OCI-LY1 (cell line): ENCODE data around the gene LAIR2.

Source experiments
- EZH2 ChIP-seq: fragments of 200-600 bp; sonication (generic), shearing (Covaris generic); IDR thresholded peaks from 2 replicates; pipeline ENCODE4 v1.8.0; 2017; ENCODE audit warnings: borderline replicate concordance, mixed run types, mild to moderate bottlenecking, antibody characterized with exemption, low read length, moderate library complexity, mixed read lengths
- TF ChIP-seq, protein P1 (sequence below): fragments of 200-600 bp; sonication (generic), shearing (Covaris generic); IDR thresholded peaks from 2 replicates; pipeline ENCODE4 v1.5.1; 2017; ENCODE audit warnings: mild to moderate bottlenecking, antibody characterized with exemption, low read length, moderate library complexity, mixed read lengths

DNA sequence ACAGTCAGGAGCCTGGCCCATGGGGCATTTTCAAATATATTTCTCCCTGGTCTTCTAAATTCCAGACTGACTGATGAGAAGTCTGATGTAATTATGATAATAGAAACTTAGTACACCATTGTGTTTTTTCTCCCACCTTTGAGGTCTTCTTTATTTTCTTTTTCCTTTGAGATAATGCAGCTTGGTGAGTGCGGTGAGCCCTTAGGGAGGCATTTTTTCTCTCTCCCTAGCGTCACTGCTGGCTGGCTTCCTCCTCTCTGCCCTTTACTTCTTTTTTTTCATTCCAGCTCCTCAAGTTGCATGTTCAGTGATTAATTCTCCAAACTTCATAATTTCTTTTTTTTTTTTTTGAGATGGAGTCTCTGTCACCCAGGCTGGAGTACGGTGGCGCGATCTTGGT is 16.8 kb upstream of the LAIR2 start:
- TF ChIP-seq, protein P1, sequence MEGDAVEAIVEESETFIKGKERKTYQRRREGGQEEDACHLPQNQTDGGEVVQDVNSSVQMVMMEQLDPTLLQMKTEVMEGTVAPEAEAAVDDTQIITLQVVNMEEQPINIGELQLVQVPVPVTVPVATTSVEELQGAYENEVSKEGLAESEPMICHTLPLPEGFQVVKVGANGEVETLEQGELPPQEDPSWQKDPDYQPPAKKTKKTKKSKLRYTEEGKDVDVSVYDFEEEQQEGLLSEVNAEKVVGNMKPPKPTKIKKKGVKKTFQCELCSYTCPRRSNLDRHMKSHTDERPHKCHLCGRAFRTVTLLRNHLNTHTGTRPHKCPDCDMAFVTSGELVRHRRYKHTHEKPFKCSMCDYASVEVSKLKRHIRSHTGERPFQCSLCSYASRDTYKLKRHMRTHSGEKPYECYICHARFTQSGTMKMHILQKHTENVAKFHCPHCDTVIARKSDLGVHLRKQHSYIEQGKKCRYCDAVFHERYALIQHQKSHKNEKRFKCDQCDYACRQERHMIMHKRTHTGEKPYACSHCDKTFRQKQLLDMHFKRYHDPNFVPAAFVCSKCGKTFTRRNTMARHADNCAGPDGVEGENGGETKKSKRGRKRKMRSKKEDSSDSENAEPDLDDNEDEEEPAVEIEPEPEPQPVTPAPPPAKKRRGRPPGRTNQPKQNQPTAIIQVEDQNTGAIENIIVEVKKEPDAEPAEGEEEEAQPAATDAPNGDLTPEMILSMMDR: no peak
- no peak for TF ChIP-seq EZH2
